HepG2 (cell line): ENCODE measurements around the gene CLHC1. TPM values are rescaled to one million over a fixed set of nuclear protein-coding genes. Genes with fewer than 3 reads are reported as not detected.

Source experiments
- FOSL1 ChIP-seq: sonication (generic); formaldehyde crosslinking; IDR thresholded peaks from 2 replicates; pipeline ENCODE4 v1.9.0; 2021; ENCODE audit warnings: missing genetic modification reagents, borderline replicate concordance
- GPN1 ChIP-seq: sonication (generic); formaldehyde crosslinking; IDR thresholded peaks from 2 replicates; pipeline ENCODE4 v1.5.1; 2020; ENCODE audit warnings: missing genetic modification reagents, borderline replicate concordance
- HOXA9 ChIP-seq: sonication (generic); formaldehyde crosslinking; IDR thresholded peaks from 2 replicates; pipeline ENCODE4 v1.8.1; 2022; ENCODE audit warnings: missing genetic modification reagents, mild to moderate bottlenecking, moderate library complexity, borderline replicate concordance
- IKZF1 ChIP-seq: fragments of 450-650 bp; IDR thresholded peaks from 2 replicates; pipeline ENCODE4 v1.7.1; 2016
- RCOR2 ChIP-seq: IDR thresholded peaks from 2 replicates; pipeline ENCODE4 v1.6.1; 2016; ENCODE audit warnings: missing biosample characterization, missing genetic modification reagents
- SMARCE1 ChIP-seq: fragments of 450-650 bp; IDR thresholded peaks from 2 replicates; pipeline ENCODE4 v1.6.1; 2017; ENCODE audit warnings: borderline replicate concordance
- SOX5 ChIP-seq: IDR thresholded peaks from 2 replicates; pipeline ENCODE4 v1.6.1; 2016; ENCODE audit warnings: borderline replicate concordance
- SSRP1 ChIP-seq: IDR thresholded peaks from 2 replicates; pipeline ENCODE4 v1.6.1; 2016; ENCODE audit warnings: control low read depth
- ZBTB33 ChIP-seq: sonication (generic); formaldehyde crosslinking; IDR thresholded peaks from 2 replicates; pipeline ENCODE4 v1.4.0; 2020; ENCODE audit warnings: missing genetic modification reagents
- ZBTB43 ChIP-seq: sonication (generic); formaldehyde crosslinking; conservative IDR thresholded peaks from 2 replicates; pipeline ENCODE4 v1.4.0; 2020; ENCODE audit warnings: missing genetic modification reagents
- ZNF224 ChIP-seq: sonication (generic); formaldehyde crosslinking; IDR thresholded peaks from 2 replicates; pipeline ENCODE4 v1.5.0; 2020; ENCODE audit warnings: mild to moderate bottlenecking, missing genetic modification reagents
- ZNF264 ChIP-seq: sonication (generic); formaldehyde crosslinking; IDR thresholded peaks from 2 replicates; pipeline ENCODE4 v1.4.0; 2020; ENCODE audit warnings: missing genetic modification reagents
- ZNF280D ChIP-seq: sonication (generic); formaldehyde crosslinking; IDR thresholded peaks from 2 replicates; pipeline ENCODE4 v1.5.1; 2020; ENCODE audit warnings: mild to moderate bottlenecking, missing genetic modification reagents
- ZNF496 ChIP-seq: sonication (generic); formaldehyde crosslinking; IDR thresholded peaks from 2 replicates; pipeline ENCODE4 v1.8.1; 2023; ENCODE audit warnings: mild to moderate bottlenecking, moderate library complexity, missing genetic modification reagents; ENCODE audit not compliant: insufficient replicate concordance
- ZNF672 ChIP-seq: sonication (generic); formaldehyde crosslinking; IDR thresholded peaks from 2 replicates; pipeline ENCODE4 v1.8.1; 2022; ENCODE audit warnings: missing genetic modification reagents
- ZNF780A ChIP-seq: sonication (generic); formaldehyde crosslinking; IDR thresholded peaks from 2 replicates; pipeline ENCODE4 v1.8.0; 2022; ENCODE audit warnings: mild to moderate bottlenecking, missing genetic modification reagents, moderate library complexity
- ZSCAN9 ChIP-seq: IDR thresholded peaks from 2 replicates; pipeline ENCODE4 v1.6.1; 2016; ENCODE audit warnings: borderline replicate concordance
- polyA plus RNA-seq, 8 experiments: library from polyadenylated mRNA; depleted of rRNA in 3 of 8; stranded (reverse) in 7 of 8; unstranded in 1 of 8; fragments of >200 nt; fragmentation: Illumina TruSeq in 4 of 8; extraction: Trizol in 4 of 8; gene quantifications; 2 replicates each; pipeline versions ENCODE4 v1.2.1 to v1.2.3, GENCODE V29; 2011 to 2016; ENCODE audit warnings: low read depth in 4 of 8, missing spikeins in 1 of 8, mixed read lengths in 1 of 8; ENCODE audit not compliant: insufficient read depth in 1 of 8
- total RNA-seq, 5 experiments: library from RNA; depleted of rRNA; stranded (reverse); fragments of >200 nt; fragmentation: Illumina TruSeq; extraction: Trizol; gene quantifications; 2 replicates each; pipeline ENCODE4 v1.2.3, GENCODE V29; 2016; ENCODE audit warnings: low read depth in 1 of 5
- TF ChIP-seq, protein P1 (sequence below): IDR thresholded peaks from 2 replicates; pipeline ENCODE4 v1.6.1; 2012; ENCODE audit warnings: low read length, improper control_type of control experiment
- TF ChIP-seq, protein P2 (sequence below): IDR thresholded peaks from 2 replicates; pipeline ENCODE4 v1.6.1; 2016; ENCODE audit warnings: low read depth, control low read depth

The CLHC1 gene
- total and polyA plus RNA-seq, 2 of the 13 experiments (the other 11 are each of a cell fraction or from before 2014, with no cell fraction given): 9.8 to 12.6 TPM

GRCh38 chr2:55268907-55269644, 37.0 kb upstream of the CLHC1 start, which contains the start of gene MTIF2 (continued):
- TF ChIP-seq IKZF1: no peak
- no peak; the same call in 1 of the 2 replicates for TF ChIP-seq RCOR2 (CRISPR knock-in tag)
- TF ChIP-seq, protein P1, sequence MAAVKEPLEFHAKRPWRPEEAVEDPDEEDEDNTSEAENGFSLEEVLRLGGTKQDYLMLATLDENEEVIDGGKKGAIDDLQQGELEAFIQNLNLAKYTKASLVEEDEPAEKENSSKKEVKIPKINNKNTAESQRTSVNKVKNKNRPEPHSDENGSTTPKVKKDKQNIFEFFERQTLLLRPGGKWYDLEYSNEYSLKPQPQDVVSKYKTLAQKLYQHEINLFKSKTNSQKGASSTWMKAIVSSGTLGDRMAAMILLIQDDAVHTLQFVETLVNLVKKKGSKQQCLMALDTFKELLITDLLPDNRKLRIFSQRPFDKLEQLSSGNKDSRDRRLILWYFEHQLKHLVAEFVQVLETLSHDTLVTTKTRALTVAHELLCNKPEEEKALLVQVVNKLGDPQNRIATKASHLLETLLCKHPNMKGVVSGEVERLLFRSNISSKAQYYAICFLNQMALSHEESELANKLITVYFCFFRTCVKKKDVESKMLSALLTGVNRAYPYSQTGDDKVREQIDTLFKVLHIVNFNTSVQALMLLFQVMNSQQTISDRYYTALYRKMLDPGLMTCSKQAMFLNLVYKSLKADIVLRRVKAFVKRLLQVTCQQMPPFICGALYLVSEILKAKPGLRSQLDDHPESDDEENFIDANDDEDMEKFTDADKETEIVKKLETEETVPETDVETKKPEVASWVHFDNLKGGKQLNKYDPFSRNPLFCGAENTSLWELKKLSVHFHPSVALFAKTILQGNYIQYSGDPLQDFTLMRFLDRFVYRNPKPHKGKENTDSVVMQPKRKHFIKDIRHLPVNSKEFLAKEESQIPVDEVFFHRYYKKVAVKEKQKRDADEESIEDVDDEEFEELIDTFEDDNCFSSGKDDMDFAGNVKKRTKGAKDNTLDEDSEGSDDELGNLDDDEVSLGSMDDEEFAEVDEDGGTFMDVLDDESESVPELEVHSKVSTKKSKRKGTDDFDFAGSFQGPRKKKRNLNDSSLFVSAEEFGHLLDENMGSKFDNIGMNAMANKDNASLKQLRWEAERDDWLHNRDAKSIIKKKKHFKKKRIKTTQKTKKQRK: no peak
- no peak for TF ChIP-seq HOXA9 (CRISPR knock-in tag)
- peak; percentile 48; the same call in 1 of the 2 replicates for TF ChIP-seq ZBTB43
- TF ChIP-seq GPN1: no peak
- TF ChIP-seq ZNF224 (CRISPR knock-in tag): peak; percentile 84; the same call in 1 of the 2 replicates
- peak; percentile 80 for TF ChIP-seq ZBTB33
- TF ChIP-seq ZNF264: peak; percentile 96
- no peak for TF ChIP-seq ZNF496
- no peak for TF ChIP-seq SSRP1
- TF ChIP-seq FOSL1 (CRISPR knock-in tag): no peak
- TF ChIP-seq ZNF672 (CRISPR knock-in tag): no peak
- TF ChIP-seq SMARCE1: no peak
- no peak for TF ChIP-seq ZNF780A (CRISPR knock-in tag)
- TF ChIP-seq ZSCAN9: peak; percentile 92
- no peak; the same call in 1 of the 2 replicates for TF ChIP-seq ZNF280D (CRISPR knock-in tag)
- TF ChIP-seq SOX5 (CRISPR knock-in tag): peak; percentile 87; the same call in 1 of the 2 replicates
- TF ChIP-seq, protein P2, sequence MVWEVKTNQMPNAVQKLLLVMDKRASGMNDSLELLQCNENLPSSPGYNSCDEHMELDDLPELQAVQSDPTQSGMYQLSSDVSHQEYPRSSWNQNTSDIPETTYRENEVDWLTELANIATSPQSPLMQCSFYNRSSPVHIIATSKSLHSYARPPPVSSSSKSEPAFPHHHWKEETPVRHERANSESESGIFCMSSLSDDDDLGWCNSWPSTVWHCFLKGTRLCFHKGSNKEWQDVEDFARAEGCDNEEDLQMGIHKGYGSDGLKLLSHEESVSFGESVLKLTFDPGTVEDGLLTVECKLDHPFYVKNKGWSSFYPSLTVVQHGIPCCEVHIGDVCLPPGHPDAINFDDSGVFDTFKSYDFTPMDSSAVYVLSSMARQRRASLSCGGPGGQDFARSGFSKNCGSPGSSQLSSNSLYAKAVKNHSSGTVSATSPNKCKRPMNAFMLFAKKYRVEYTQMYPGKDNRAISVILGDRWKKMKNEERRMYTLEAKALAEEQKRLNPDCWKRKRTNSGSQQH (CRISPR knock-in tag): peak; percentile 48; the same call in 1 of the 2 replicates
